K562 (cell line): Measurements from ENCODE around the gene ARL2. TPM values are rescaled to one million over a fixed set of nuclear protein-coding genes. Genes with fewer than 3 reads are reported as not detected.

ENCODE experiments used
- ARID2 ChIP-seq: fragments of 450-650 bp; IDR thresholded peaks from 2 replicates; pipeline ENCODE4 v1.6.1; 2017; ENCODE audit warnings: antibody characterized with exemption, mild to moderate bottlenecking
- C11orf30 ChIP-seq: fragments of 450-650 bp; IDR thresholded peaks from 2 replicates; pipeline ENCODE4 v1.6.1; 2016; ENCODE audit warnings: low read depth, mild to moderate bottlenecking
- ILF3 ChIP-seq: fragments of 450-650 bp; IDR thresholded peaks from 2 replicates; pipeline ENCODE4 v1.6.1; 2018; ENCODE audit warnings: antibody characterized with exemption, mild to moderate bottlenecking, moderate library complexity, borderline replicate concordance
- KAT2B ChIP-seq: IDR thresholded peaks from one replicate; pipeline ENCODE4 v1.6.1; 2012; ENCODE audit warnings: low read depth, mild to moderate bottlenecking, control low read depth, inconsistent platforms, low read length, moderate library complexity
- L3MBTL2 ChIP-seq: fragments of 450-650 bp; IDR thresholded peaks from 2 replicates; pipeline ENCODE4 v1.6.1; 2016; ENCODE audit warnings: mild to moderate bottlenecking, moderate library complexity
- MAFF ChIP-seq: IDR thresholded peaks from 2 replicates; pipeline ENCODE4 v1.6.1; 2012; ENCODE audit warnings: low read length, improper control_type of control experiment
- MAZ ChIP-seq, 2 experiments: fragments of 450-650 bp in 1 of 2; sonication (generic) in 1 of 2; formaldehyde crosslinking; IDR thresholded peaks in 1 of 2; conservative IDR thresholded peaks in 1 of 2; 2 replicates each; pipeline versions ENCODE4 v1.4.0 to v1.5.0; 2020; ENCODE audit warnings: mild to moderate bottlenecking in 1 of 2, missing genetic modification reagents in 1 of 2
- POLR3A ChIP-seq: IDR thresholded peaks from 2 replicates; pipeline ENCODE4 v1.6.1; 2011; ENCODE audit warnings: borderline replicate concordance, mild to moderate bottlenecking, moderate library complexity; ENCODE audit not compliant: insufficient read length, insufficient read depth; ENCODE audit errors: extremely low read depth
- RAD51 ChIP-seq: fragments of 450-650 bp; IDR thresholded peaks from 2 replicates; pipeline ENCODE4 v1.7.1; 2016; ENCODE audit warnings: low read depth, mild to moderate bottlenecking, borderline replicate concordance
- SMAD2 ChIP-seq: fragments of 150-350 bp; IDR thresholded peaks from 2 replicates; pipeline ENCODE4 v1.6.1; 2014; ENCODE audit warnings: low read depth, mild to moderate bottlenecking, low read length
- ZBTB1 ChIP-seq: sonication (generic); formaldehyde crosslinking; IDR thresholded peaks from 2 replicates; pipeline ENCODE4 v1.8.1; 2023; ENCODE audit warnings: missing genetic modification reagents, low read depth, mild to moderate bottlenecking, borderline replicate concordance
- polyA plus RNA-seq, 8 experiments: library from polyadenylated mRNA; depleted of rRNA in 4 of 8; stranded (reverse) in 5 of 8; unstranded in 3 of 8; fragments of >200 nt; fragmentation: Nextera tagmentation in 2 of 8; fragmentation: Illumina TruSeq in 1 of 8; extraction: Ambion mirVana in 2 of 8; extraction: Trizol in 1 of 8; gene quantifications; 2 replicates each; pipeline versions ENCODE4 v1.2.1 to v1.2.3, GENCODE V29; 2011 to 2014; ENCODE audit warnings: inconsistent platforms in 1 of 8, missing spikeins in 1 of 8
- total RNA-seq, 7 experiments: library from RNA; depleted of rRNA in 6 of 7; stranded (reverse); fragments of >200 nt in 6 of 7; fragmentation: Illumina TruSeq in 2 of 7; extraction: Trizol in 2 of 7; gene quantifications; 2 replicates each; pipeline versions ENCODE4 v1.2.1 to v1.2.3, GENCODE V29; 2011 to 2021; ENCODE audit warnings: low replicate concordance in 1 of 7
- TF ChIP-seq, protein P1 (sequence below): fragments of 250-450 bp; sonication (Bioruptor Pico); IDR thresholded peaks from 2 replicates; pipeline ENCODE4 v1.5.0; 2021; ENCODE audit warnings: mild to moderate bottlenecking, borderline replicate concordance
- TF ChIP-seq, protein P2 (sequence below): fragments of 450-650 bp; IDR thresholded peaks from 2 replicates; pipeline ENCODE4 v1.6.1; 2016; ENCODE audit warnings: mild to moderate bottlenecking, moderate library complexity

The ARL2 gene
- total and polyA plus RNA-seq, 9 of the 15 experiments (the other 6 are each of a cell fraction or from before 2014, with no cell fraction given): 5.7 to 154 (median 92.2) TPM

DNA sequence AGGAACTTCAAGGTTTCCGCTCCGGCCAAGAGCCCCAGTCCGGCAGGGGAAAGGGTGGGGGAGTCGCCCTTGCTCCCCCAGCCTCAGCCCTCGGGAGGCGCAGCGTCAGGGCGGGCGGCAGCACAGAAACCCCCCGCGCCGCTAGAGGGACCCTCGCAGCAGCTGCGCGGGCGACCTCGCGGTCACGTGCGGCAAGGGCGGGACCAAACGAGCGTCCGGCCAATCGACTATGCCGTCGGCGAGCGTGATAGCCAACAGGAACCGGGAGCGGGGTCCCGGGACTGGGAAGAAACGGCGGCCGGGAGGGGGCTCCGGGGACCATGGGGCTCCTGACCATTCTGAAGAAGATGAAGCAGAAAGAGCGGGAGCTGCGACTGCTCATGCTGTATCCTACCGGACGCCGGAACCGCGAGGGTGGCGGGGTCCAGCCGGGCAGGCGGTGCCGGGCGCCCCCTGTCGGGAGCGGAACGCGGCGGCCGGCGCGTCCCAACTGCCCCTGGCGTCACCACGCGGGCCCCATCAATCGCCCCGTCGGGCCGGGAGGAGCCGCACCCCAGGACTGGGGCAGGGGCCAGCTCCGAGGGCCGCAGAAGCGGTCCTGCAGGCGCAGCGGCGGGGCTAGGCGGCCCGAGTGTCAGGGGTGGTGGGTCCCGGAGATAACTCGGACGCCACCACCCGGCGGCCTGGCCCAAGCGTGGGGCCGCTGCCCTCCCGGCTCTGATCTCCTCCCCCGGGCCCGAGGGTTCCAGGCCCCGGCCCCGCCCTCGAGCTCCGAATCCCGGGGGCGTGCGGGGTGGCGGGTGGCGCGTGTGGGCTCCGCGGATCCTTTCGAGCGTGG lies at the start of gene ARL2 (continued):
- TF ChIP-seq KAT2B: peak; percentile 55
- TF ChIP-seq SMAD2: no peak
- TF ChIP-seq, protein P1, sequence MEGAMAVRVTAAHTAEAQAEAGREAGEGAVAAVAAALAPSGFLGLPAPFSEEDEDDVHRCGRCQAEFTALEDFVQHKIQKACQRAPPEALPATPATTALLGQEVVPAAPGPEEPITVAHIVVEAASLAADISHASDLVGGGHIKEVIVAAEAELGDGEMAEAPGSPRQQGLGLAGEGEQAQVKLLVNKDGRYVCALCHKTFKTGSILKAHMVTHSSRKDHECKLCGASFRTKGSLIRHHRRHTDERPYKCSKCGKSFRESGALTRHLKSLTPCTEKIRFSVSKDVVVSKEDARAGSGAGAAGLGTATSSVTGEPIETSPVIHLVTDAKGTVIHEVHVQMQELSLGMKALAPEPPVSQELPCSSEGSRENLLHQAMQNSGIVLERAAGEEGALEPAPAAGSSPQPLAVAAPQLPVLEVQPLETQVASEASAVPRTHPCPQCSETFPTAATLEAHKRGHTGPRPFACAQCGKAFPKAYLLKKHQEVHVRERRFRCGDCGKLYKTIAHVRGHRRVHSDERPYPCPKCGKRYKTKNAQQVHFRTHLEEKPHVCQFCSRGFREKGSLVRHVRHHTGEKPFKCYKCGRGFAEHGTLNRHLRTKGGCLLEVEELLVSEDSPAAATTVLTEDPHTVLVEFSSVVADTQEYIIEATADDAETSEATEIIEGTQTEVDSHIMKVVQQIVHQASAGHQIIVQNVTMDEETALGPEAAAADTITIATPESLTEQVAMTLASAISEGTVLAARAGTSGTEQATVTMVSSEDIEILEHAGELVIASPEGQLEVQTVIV (CRISPR knock-in tag): no peak
- TF ChIP-seq ARID2: no peak
- peak; percentile 94 for TF ChIP-seq ILF3
- peak; percentile 61 for TF ChIP-seq C11orf30
- TF ChIP-seq POLR3A: no peak
- TF ChIP-seq MAFF: no peak
- peak; percentile 97 for TF ChIP-seq RAD51
- TF ChIP-seq, protein P2, sequence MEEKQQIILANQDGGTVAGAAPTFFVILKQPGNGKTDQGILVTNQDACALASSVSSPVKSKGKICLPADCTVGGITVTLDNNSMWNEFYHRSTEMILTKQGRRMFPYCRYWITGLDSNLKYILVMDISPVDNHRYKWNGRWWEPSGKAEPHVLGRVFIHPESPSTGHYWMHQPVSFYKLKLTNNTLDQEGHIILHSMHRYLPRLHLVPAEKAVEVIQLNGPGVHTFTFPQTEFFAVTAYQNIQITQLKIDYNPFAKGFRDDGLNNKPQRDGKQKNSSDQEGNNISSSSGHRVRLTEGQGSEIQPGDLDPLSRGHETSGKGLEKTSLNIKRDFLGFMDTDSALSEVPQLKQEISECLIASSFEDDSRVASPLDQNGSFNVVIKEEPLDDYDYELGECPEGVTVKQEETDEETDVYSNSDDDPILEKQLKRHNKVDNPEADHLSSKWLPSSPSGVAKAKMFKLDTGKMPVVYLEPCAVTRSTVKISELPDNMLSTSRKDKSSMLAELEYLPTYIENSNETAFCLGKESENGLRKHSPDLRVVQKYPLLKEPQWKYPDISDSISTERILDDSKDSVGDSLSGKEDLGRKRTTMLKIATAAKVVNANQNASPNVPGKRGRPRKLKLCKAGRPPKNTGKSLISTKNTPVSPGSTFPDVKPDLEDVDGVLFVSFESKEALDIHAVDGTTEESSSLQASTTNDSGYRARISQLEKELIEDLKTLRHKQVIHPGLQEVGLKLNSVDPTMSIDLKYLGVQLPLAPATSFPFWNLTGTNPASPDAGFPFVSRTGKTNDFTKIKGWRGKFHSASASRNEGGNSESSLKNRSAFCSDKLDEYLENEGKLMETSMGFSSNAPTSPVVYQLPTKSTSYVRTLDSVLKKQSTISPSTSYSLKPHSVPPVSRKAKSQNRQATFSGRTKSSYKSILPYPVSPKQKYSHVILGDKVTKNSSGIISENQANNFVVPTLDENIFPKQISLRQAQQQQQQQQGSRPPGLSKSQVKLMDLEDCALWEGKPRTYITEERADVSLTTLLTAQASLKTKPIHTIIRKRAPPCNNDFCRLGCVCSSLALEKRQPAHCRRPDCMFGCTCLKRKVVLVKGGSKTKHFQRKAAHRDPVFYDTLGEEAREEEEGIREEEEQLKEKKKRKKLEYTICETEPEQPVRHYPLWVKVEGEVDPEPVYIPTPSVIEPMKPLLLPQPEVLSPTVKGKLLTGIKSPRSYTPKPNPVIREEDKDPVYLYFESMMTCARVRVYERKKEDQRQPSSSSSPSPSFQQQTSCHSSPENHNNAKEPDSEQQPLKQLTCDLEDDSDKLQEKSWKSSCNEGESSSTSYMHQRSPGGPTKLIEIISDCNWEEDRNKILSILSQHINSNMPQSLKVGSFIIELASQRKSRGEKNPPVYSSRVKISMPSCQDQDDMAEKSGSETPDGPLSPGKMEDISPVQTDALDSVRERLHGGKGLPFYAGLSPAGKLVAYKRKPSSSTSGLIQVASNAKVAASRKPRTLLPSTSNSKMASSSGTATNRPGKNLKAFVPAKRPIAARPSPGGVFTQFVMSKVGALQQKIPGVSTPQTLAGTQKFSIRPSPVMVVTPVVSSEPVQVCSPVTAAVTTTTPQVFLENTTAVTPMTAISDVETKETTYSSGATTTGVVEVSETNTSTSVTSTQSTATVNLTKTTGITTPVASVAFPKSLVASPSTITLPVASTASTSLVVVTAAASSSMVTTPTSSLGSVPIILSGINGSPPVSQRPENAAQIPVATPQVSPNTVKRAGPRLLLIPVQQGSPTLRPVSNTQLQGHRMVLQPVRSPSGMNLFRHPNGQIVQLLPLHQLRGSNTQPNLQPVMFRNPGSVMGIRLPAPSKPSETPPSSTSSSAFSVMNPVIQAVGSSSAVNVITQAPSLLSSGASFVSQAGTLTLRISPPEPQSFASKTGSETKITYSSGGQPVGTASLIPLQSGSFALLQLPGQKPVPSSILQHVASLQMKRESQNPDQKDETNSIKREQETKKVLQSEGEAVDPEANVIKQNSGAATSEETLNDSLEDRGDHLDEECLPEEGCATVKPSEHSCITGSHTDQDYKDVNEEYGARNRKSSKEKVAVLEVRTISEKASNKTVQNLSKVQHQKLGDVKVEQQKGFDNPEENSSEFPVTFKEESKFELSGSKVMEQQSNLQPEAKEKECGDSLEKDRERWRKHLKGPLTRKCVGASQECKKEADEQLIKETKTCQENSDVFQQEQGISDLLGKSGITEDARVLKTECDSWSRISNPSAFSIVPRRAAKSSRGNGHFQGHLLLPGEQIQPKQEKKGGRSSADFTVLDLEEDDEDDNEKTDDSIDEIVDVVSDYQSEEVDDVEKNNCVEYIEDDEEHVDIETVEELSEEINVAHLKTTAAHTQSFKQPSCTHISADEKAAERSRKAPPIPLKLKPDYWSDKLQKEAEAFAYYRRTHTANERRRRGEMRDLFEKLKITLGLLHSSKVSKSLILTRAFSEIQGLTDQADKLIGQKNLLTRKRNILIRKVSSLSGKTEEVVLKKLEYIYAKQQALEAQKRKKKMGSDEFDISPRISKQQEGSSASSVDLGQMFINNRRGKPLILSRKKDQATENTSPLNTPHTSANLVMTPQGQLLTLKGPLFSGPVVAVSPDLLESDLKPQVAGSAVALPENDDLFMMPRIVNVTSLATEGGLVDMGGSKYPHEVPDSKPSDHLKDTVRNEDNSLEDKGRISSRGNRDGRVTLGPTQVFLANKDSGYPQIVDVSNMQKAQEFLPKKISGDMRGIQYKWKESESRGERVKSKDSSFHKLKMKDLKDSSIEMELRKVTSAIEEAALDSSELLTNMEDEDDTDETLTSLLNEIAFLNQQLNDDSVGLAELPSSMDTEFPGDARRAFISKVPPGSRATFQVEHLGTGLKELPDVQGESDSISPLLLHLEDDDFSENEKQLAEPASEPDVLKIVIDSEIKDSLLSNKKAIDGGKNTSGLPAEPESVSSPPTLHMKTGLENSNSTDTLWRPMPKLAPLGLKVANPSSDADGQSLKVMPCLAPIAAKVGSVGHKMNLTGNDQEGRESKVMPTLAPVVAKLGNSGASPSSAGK: peak; percentile 90
- peak; percentile 52 to 79; a peak in 3 of 4 replicates for TF ChIP-seq MAZ (CRISPR knock-in tag; conservative IDR thresholded peaks at IDR 0.05 in 1 of 2, IDR thresholded peaks at IDR 0.05 in 1 of 2)
- TF ChIP-seq L3MBTL2: peak; percentile 95
- peak; percentile 89 for TF ChIP-seq ZBTB1 (CRISPR knock-in tag)
